ENCODE data around the gene HTR2C.

- TF ChIP-seq EZH2 (IDR thresholded peaks at IDR 0.05; ENCODE audit: low read depth), result no peak
- no peak for TF ChIP-seq CTCF (conservative IDR thresholded peaks at IDR 0.05)
Observed at GRCh38 chrX:114841051-114841450, 257.2 kb downstream of the HTR2C start.
